Fibroblast of lung (primary cell): ENCODE measurements around the gene MAPK8IP3.

Experiments used
- CTCF ChIP-seq, 2 donors: IDR thresholded peaks in 1 of 2; conservative IDR thresholded peaks in 1 of 2; 1 replicate in 1 of 2; 2 replicates in 1 of 2; pipeline ENCODE4 v1.5.1; 2011 to 2012; ENCODE audit warnings: low read length in 2 of 2, control low read depth in 1 of 2, inconsistent platforms in 1 of 2, low read depth in 1 of 2, mild to moderate bottlenecking in 1 of 2
- EZH2 ChIP-seq: IDR thresholded peaks from 2 replicates; pipeline ENCODE4 v1.5.1; 2012; ENCODE audit warnings: low read length, control low read depth, mild to moderate bottlenecking; ENCODE audit errors: missing control alignments

GRCh38 chr16:1764971-1765370 lies 59.0 kb downstream of the MAPK8IP3 start:
- no peak for TF ChIP-seq CTCF (conservative IDR thresholded peaks at IDR 0.05 in 1 of 2, IDR thresholded peaks at IDR 0.05 in 1 of 2; ENCODE audit: low read depth in 1 of 2, low read length in 2 of 2)
- no peak for TF ChIP-seq EZH2
